Neural cell (in vitro differentiated cells): ENCODE data around the gene RLN3.

Experiments
- CTCF ChIP-seq: fragments of 450-650 bp; IDR thresholded peaks from 2 replicates; pipeline ENCODE4 v1.5.1; 2014; ENCODE audit warnings: antibody characterized with exemption, mild to moderate bottlenecking, moderate library complexity; ENCODE audit not compliant: poor library complexity, severe bottlenecking
- EP300 ChIP-seq: fragments of 450-650 bp; conservative IDR thresholded peaks from 2 replicates; pipeline ENCODE4 v1.6.1; 2014; ENCODE audit warnings: antibody characterized with exemption, mild to moderate bottlenecking, moderate library complexity; ENCODE audit not compliant: poor library complexity, severe bottlenecking
- EZH2 ChIP-seq: fragments of 200-600, 300-800 bp; shearing (Covaris generic), sonication (generic); IDR thresholded peaks from 2 replicates; pipeline ENCODE4 v1.6.1; 2014; ENCODE audit warnings: antibody characterized with exemption, low read length, borderline replicate concordance, mild to moderate bottlenecking; ENCODE audit not compliant: insufficient read depth, poor library complexity, severe bottlenecking
- POLR2AphosphoS5 ChIP-seq: IDR thresholded peaks from 2 replicates; pipeline ENCODE4 v1.6.1; 2012
- RAD21 ChIP-seq: fragments of 450-650 bp; conservative IDR thresholded peaks from 2 replicates; pipeline ENCODE4 v1.6.1; 2014; ENCODE audit warnings: antibody characterized with exemption, mild to moderate bottlenecking, moderate library complexity
- REST ChIP-seq: IDR thresholded peaks from 2 replicates; pipeline ENCODE4 v1.6.1; 2012; ENCODE audit warnings: borderline replicate concordance
- TAF1 ChIP-seq: IDR thresholded peaks from 2 replicates; pipeline ENCODE4 v1.6.1; 2012; ENCODE audit warnings: low read depth

GRCh38 chr19:13986348-13986904 lies 41.5 kb upstream of the RLN3 start:
- TF ChIP-seq EP300 (no peak), CTCF (no peak), RAD21 (no peak), EZH2 (no peak), REST (no peak), POLR2AphosphoS5 (no peak), TAF1 (no peak)
